ENCODE measurements around the gene TPK1. TPM values are rescaled to one million over a fixed set of nuclear protein-coding genes. Genes with fewer than 3 reads are reported as not detected.

TPK1 gene
- total and polyA plus RNA-seq, 2 experiments from 2014 or later: 5.9 to 7.3 TPM

DNA sequence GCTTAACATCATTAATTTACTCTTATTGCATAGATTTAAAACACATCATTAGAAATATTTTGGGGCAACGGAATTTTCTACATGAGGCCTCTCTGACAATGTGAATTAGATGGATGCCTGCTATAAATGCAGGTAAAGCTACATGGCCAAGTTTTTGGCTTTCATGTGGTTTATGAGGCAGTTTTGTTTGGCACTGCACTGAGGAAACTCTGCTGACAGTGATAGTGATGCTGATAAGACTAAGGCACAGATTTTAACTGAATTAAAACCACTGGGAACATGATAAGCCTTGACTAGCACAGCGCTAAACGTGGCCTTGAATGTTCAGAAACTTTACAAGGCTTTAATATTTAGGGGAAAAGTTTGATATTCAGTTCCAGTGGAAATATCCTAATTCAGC, 318.1 kb downstream of the TPK1 start:
- no peaks in the 10 kb centered on the region for H3K36me3 ChIP-seq
- no peaks in the 10 kb centered on the region for H3K9me3 ChIP-seq (ENCODE audit: low read depth)
- peaks cover 3% of the 10 kb centered on the region for H3K4me1 ChIP-seq (ENCODE audit: low read depth)
- no peak for DNase-seq (ENCODE audit: low read depth in 1 of 2, low spot score in 1 of 2)
- TF ChIP-seq, protein P1, sequence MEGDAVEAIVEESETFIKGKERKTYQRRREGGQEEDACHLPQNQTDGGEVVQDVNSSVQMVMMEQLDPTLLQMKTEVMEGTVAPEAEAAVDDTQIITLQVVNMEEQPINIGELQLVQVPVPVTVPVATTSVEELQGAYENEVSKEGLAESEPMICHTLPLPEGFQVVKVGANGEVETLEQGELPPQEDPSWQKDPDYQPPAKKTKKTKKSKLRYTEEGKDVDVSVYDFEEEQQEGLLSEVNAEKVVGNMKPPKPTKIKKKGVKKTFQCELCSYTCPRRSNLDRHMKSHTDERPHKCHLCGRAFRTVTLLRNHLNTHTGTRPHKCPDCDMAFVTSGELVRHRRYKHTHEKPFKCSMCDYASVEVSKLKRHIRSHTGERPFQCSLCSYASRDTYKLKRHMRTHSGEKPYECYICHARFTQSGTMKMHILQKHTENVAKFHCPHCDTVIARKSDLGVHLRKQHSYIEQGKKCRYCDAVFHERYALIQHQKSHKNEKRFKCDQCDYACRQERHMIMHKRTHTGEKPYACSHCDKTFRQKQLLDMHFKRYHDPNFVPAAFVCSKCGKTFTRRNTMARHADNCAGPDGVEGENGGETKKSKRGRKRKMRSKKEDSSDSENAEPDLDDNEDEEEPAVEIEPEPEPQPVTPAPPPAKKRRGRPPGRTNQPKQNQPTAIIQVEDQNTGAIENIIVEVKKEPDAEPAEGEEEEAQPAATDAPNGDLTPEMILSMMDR (IDR thresholded peaks at IDR 0.05; ENCODE audit: low read depth, low read length): no peak
- no peaks in the 10 kb centered on the region for H3K27me3 ChIP-seq
- no peak overlapping the region for H3K27ac ChIP-seq
- H3K4me3 ChIP-seq: no peak overlapping the region

GRCh38 chr7:144516729-144517525, 318.9 kb downstream of the TPK1 start:
- no peaks in the 10 kb centered on the region for H3K36me3 ChIP-seq
- no peak for DNase-seq (ENCODE audit: low read depth in 1 of 2, low spot score in 1 of 2)
- TF ChIP-seq, protein P1 (IDR thresholded peaks at IDR 0.05; ENCODE audit: low read depth, low read length): no peak
- H3K4me1 ChIP-seq (ENCODE audit: low read depth): peaks cover 3% of the 10 kb centered on the region
- H3K4me3 ChIP-seq: no peak overlapping the region
- H3K27me3 ChIP-seq: no peaks in the 10 kb centered on the region
- H3K9me3 ChIP-seq (ENCODE audit: low read depth): no peaks in the 10 kb centered on the region
- H3K27ac ChIP-seq: no peak overlapping the region

- Histone ChIP-seq H3K27me3 (no peaks in the 10 kb centered on the region), H3K36me3 (no peaks in the 10 kb centered on the region), H3K4me1 (ENCODE audit: low read depth) (peaks cover 3% of the 10 kb centered on the region), H3K9me3 (ENCODE audit: low read depth) (no peaks in the 10 kb centered on the region), H3K4me3 (no peak overlapping the region), H3K27ac (no peak overlapping the region)
- peak; percentile 34 to 50 for DNase-seq (ENCODE audit: low read depth in 1 of 2, low spot score in 1 of 2)
- TF ChIP-seq, protein P1 (IDR thresholded peaks at IDR 0.05; ENCODE audit: low read depth, low read length): peak; percentile 19
These were observed 322.5 kb downstream of the TPK1 start for GRCh38 chr7:144513334-144513733.

DNA sequence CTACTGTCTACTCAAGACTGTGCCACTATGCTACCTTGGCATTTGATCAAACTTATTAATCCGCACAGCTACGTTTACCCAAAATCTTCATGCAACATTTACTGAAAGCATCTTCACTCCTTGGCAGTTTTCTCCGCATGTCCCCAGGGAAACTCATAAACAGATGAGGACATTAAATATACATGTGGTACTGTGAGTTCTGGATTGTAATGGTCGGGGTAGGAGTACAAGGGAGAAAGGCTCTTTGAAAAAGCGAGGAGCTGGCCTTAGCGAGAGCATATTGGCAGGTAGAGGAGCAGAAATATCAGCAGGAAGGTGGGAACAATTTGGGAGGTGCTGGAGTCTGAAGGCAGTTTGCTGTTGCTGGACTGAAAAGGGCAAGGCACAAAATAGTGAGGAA, 325.2 kb downstream of the TPK1 start:
- Histone ChIP-seq H3K4me1 (ENCODE audit: low read depth) (peaks cover 3% of the 10 kb centered on the region), H3K36me3 (no peaks in the 10 kb centered on the region), H3K4me3 (no peak overlapping the region), H3K27me3 (no peaks in the 10 kb centered on the region), H3K27ac (no peak overlapping the region), H3K9me3 (ENCODE audit: low read depth) (no peaks in the 10 kb centered on the region)
- no peak for DNase-seq (ENCODE audit: low read depth in 1 of 2, low spot score in 1 of 2)
- TF ChIP-seq, protein P1 (IDR thresholded peaks at IDR 0.05; ENCODE audit: low read depth, low read length): no peak

GRCh38 chr7:144508702-144509101, 327.2 kb downstream of the TPK1 start:
- no peaks in the 10 kb centered on the region for H3K36me3 ChIP-seq
- TF ChIP-seq, protein P1 (IDR thresholded peaks at IDR 0.05; ENCODE audit: low read depth, low read length): no peak
- H3K9me3 ChIP-seq (ENCODE audit: low read depth): no peaks in the 10 kb centered on the region
- no peak for DNase-seq (ENCODE audit: low read depth in 1 of 2, low spot score in 1 of 2)
- no peak overlapping the region for H3K27ac ChIP-seq
- no peaks in the 10 kb centered on the region for H3K27me3 ChIP-seq
- no peak overlapping the region for H3K4me3 ChIP-seq
- H3K4me1 ChIP-seq (ENCODE audit: low read depth): peaks cover 3% of the 10 kb centered on the region

Measured in cardiac muscle cell (in vitro differentiated cells and primary cell).